H7 (cell line): ENCODE measurements around the gene OR2A1. TPM values are rescaled to one million over a fixed set of nuclear protein-coding genes. Genes with fewer than 3 reads are reported as not detected.
"Not testable (repeated sequence)": the region's sequence is repeated elsewhere in the genome, so short reads cannot be mapped to it uniquely, and the experiment has no call there.

ENCODE experiments used
- DNase-seq: peaks from one replicate; pipeline ENCODE4 v3.0.0; 2012
- H3K27me3 ChIP-seq: 2 replicates; pipeline ENCODE4 v1.6.0; 2011; ENCODE audit warnings: mild to moderate bottlenecking, low read length; ENCODE audit not compliant: control insufficient read depth, insufficient read depth
- H3K36me3 ChIP-seq: replicated peaks from 2 replicates; pipeline ENCODE4 v1.5.1; 2011; ENCODE audit warnings: low read length; ENCODE audit not compliant: control insufficient read depth, insufficient read depth
- H3K4me3 ChIP-seq: 2 replicates; pipeline ENCODE4 v1.5.1; 2011; ENCODE audit warnings: low read depth, mild to moderate bottlenecking, control low read depth, low read length, moderate library complexity; ENCODE audit not compliant: insufficient read depth
- total RNA-seq: library from RNA; depleted of rRNA; stranded (reverse); fragments of >200 nt; shearing (Covaris generic); gene quantifications from 2 replicates; pipeline ENCODE4 v1.2.3, GENCODE V29; 2014; rRNA removed

Gene OR2A1
- total RNA-seq, 1 experiment from 2014 or later = not detected

DNA sequence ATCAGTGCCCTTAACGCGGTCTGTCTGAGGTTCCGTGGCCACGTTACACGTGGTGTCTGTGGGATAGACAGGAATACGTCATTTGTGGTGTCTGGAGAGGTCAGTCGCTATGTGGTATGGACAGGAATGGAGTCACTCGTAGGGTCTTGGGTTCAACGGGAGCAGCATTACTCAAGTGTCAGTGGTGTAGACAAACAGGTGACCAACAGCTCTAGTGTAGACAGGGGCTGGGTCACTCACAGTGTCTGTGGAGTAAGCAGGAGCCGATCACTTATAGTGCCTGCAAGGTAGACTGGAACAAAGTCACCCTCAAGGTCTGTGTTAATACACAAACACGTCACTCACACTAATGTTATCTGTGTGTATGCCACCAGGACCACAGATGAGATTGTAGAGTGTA, 44.6 kb downstream of the OR2A1 start:
- not testable (repeated sequence) for H3K27me3 ChIP-seq, H3K4me3 ChIP-seq, DNase-seq, H3K36me3 ChIP-seq

DNA sequence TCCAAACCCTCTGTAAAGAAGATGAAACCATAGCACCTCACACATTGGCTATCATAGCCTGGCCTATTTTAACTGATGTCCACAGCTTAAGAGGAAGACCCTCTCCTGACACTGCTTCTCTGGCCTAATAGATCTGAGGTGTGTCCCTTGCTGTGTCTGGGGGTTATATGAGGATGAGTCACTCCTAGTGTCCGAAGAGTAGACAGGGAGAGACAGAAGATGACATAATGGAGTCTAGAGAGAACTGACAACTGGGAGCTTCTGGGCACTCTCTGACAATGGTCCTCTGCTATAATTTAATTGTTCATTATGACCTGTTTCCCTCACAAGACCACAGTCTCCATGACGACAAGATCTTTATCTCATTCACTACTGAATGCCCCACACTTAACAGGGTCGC, 49.8 kb downstream of the OR2A1 start:
- not testable (repeated sequence) for H3K36me3 ChIP-seq, H3K4me3 ChIP-seq, DNase-seq, H3K27me3 ChIP-seq

DNA sequence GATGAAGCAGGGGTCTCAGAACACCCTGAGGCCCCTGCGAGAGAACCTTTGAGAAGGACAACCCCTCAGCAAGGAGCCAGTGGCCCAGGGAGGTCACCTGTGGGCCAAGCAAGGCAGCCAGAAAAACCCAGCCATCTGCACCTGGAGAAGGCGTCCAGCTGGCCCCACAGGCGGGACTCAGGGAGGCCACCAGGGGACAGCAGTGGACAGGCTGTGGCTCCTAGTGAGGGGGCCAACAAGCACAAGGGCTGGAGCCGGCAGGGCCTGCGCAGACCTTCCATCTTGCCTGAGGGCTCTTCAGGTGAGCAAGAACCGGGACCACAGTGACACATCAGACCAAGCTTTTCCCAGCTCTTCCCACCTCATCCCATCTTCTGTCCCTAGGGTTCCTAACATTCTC, 53.3 kb downstream of the OR2A1 start:
- not testable (repeated sequence) for H3K27me3 ChIP-seq, H3K36me3 ChIP-seq, H3K4me3 ChIP-seq, DNase-seq

DNA sequence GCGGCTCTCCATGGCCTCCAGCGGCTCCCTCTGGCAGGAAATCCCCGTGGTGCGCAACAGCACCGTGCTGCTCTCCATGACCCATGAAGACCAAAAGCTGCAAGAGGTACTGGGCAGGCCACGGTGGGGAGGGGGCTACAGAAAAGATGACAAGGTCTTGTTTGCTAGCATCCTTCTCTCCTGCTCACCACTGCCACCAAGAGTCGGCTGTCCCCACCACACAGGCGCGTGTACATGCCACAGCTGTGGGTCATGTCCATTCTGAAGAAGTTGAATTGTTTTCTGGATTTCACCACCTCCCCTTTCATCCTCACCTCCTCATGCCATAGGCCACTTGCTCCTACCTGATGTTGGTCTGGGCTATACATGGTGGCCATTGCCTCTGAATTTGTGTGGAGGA, 55.0 kb downstream of the OR2A1 start:
- DNase-seq, H3K27me3 ChIP-seq, H3K36me3 ChIP-seq, H3K4me3 ChIP-seq: not testable (repeated sequence)

DNA sequence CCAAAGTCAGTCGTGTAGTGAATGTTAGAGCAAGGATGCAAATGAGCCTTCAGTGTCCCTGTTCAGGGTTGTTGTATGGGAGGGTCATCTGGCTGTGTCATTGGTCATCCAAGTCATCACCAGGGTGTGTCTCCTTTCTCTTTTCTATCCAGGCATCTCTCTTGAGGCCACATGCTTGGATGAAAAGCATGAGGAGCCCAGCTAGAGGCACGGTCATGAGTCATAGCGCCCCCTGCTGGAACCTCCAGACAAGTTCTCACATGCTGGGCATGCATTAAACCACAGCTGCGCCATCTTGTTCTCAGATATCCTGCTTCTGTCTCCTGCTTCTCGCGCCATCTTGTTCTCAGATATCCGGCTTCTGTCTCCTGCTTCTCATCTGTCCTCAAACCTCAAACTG, 57.0 kb downstream of the OR2A1 start:
- DNase-seq, H3K27me3 ChIP-seq: not testable (repeated sequence)

More for the DNA sequence above, 57.0 kb downstream of the OR2A1 start:
- H3K4me3 ChIP-seq, H3K36me3 ChIP-seq: not testable (repeated sequence)

Other genes starting within 250 kb of the OR2A1 start
- not detected in 2 replicates for gene OR2A25, start 242.6 kb upstream of the OR2A1 start, total RNA-seq
- gene OR2A12, start 226.1 kb upstream of the OR2A1 start, total RNA-seq = not detected in 2 replicates
- not detected in 2 replicates for gene OR2A2, start 202.8 kb upstream of the OR2A1 start, total RNA-seq
- gene OR2A14, start 189.2 kb upstream of the OR2A1 start, total RNA-seq = not detected in 2 replicates
- 4.9 and 7.5 TPM in 2 replicates for gene CTAGE4, start 129.0 kb upstream of the OR2A1 start, total RNA-seq
- 1.4 and 1.6 TPM in 2 replicates for gene ARHGEF35, start 116.6 kb upstream of the OR2A1 start, total RNA-seq
- not detected in 2 replicates for gene OR2A42, start 72.8 kb upstream of the OR2A1 start, total RNA-seq
- 2.0 TPM in 2 replicates for gene OR2A7, start 47.6 kb upstream of the OR2A1 start, total RNA-seq
- not detected in 2 replicates for gene CTAGE8, start 43.1 kb upstream of the OR2A1 start, total RNA-seq
- 10.4 and 15.9 TPM in 2 replicates for gene ARHGEF5, start 43.0 kb downstream of the OR2A1 start, total RNA-seq
- not detected in 2 replicates for gene NOBOX, start 91.3 kb downstream of the OR2A1 start, total RNA-seq